ENCODE results near the gene STIMATE.

GRCh38 chr3:52904000-52904399 lies 6.7 kb upstream of the STIMATE start:
- TF ChIP-seq CTCF (IDR thresholded peaks at IDR 0.05; ENCODE audit: low read depth, low read length, poor library complexity, severe bottlenecking) (no peak), EZH2phosphoT487 (IDR thresholded peaks at IDR 0.05; ENCODE audit: borderline replicate concordance, low read length) (no peak)
